Coronary artery (tissue), 2 donors: ENCODE measurements around the gene DDX39A.
A peak's percentile ranks its signal among the peaks of the same experiment; 100 is the strongest.

Source experiments
- DNase-seq: peaks from one replicate; pipeline ENCODE4 v3.0.0-alpha.2; 2017; ENCODE audit warnings: low spot score
- H3K27ac ChIP-seq, 2 donors: fragments of 200-600 bp; sonication (generic); one replicate each; pipeline ENCODE4 v1.5.1; 2016 to 2019
- H3K4me3 ChIP-seq: fragments of 200-600 bp; sonication (generic); 2 replicates; pipeline ENCODE4 v1.5.1; 2016; ENCODE audit warnings: mild to moderate bottlenecking, moderate library complexity
- TF ChIP-seq, protein P1 (sequence below): fragments of 200-600 bp; sonication (generic); IDR thresholded peaks from one replicate; pipeline ENCODE4 v1.5.1; 2019; ENCODE audit warnings: antibody characterized with exemption

Gene DDX39A

DNA sequence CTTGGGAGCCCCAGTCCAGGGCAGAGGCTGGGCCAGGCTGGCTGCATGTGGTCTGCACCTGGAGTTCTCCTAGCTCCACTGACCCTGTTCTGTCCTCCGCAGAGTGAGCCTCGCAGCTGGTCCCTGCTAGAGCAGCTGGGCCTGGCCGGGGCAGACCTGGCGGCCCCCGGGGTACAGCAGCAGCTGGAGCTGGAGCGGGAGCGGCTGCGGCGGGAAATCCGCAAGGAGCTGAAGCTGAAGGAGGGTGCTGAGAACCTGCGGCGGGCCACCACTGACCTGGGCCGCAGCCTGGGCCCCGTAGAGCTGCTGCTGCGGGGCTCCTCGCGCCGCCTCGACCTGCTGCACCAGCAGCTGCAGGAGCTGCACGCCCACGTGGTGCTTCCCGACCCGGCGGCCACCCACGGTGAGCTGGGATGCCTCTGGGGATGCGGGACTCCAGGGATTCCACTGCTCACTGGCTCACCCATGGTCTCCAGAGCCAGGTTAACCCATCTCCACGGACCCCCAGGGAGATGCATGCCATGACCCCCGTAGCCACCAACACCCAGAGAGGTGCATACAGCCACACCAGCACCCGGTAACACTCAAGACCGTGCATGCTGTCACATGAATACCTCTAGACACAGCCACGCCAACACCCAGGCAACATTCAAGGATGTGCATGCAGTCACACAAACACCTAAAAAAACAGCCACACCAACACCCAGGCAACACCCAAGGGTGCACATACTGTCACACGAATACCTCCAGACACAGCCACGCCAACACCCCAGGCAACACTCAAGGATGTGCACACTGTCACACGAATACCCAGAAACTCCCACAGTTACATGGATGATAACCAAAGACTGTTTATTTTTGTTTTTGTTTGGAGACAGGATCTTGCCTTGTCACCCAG lies 22.1 kb upstream of the DDX39A start:
- H3K4me3 ChIP-seq, result no peak overlapping the region
- DNase-seq, result no peak
- TF ChIP-seq, protein P1, sequence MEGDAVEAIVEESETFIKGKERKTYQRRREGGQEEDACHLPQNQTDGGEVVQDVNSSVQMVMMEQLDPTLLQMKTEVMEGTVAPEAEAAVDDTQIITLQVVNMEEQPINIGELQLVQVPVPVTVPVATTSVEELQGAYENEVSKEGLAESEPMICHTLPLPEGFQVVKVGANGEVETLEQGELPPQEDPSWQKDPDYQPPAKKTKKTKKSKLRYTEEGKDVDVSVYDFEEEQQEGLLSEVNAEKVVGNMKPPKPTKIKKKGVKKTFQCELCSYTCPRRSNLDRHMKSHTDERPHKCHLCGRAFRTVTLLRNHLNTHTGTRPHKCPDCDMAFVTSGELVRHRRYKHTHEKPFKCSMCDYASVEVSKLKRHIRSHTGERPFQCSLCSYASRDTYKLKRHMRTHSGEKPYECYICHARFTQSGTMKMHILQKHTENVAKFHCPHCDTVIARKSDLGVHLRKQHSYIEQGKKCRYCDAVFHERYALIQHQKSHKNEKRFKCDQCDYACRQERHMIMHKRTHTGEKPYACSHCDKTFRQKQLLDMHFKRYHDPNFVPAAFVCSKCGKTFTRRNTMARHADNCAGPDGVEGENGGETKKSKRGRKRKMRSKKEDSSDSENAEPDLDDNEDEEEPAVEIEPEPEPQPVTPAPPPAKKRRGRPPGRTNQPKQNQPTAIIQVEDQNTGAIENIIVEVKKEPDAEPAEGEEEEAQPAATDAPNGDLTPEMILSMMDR, result no peak
- H3K27ac ChIP-seq, result no peak overlapping the region

DNA sequence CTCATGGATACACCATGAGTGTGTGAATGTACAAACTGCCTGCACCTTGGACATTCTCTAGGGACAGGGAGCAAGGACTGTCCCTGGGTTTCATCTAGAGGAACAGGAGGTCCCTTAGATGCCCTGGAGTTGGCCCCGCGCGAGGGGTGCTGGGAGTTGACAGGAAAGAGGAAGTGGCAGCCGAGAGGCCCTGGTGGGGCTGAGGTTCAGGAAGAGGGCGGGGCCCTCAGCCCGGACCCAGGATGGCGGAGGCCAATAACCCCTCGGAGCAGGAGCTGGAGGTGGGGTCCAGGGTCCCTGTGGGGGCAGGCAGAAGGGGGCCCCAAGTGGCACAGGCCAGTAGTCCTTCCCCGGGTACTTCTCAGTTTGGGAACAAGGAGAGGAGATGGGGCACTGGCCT lies 20.9 kb upstream of the DDX39A start:
- TF ChIP-seq, protein P1, result no peak
- DNase-seq, result no peak
- peak overlapping the region; percentile 53 for H3K4me3 ChIP-seq
- H3K27ac ChIP-seq, result peak overlapping the region in 1 of 2 donors; percentile 62

DNA sequence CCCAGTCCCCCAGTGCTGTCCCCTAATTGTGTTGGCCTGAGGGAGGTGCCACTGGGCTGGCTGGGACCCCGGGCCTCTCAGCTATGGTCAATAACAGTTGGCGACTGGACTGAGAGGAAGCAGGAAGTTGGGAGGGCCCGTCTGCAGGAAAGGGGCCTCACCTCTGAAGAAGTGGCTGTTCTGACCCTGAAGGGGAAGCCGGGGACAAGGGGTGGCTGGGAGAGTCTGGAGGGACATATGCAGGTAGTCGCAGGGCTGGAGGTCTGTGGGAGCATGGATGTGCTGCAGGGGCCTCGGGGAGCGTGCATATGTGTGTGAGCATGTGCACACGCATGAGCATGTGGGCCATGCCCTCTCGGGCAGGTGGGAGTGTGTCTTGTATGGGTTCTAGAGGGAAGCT lies 19.9 kb upstream of the DDX39A start:
- Histone ChIP-seq H3K4me3 (no peak overlapping the region), H3K27ac (no peak overlapping the region)
- no peak for DNase-seq
- TF ChIP-seq, protein P1, result no peak

DNA sequence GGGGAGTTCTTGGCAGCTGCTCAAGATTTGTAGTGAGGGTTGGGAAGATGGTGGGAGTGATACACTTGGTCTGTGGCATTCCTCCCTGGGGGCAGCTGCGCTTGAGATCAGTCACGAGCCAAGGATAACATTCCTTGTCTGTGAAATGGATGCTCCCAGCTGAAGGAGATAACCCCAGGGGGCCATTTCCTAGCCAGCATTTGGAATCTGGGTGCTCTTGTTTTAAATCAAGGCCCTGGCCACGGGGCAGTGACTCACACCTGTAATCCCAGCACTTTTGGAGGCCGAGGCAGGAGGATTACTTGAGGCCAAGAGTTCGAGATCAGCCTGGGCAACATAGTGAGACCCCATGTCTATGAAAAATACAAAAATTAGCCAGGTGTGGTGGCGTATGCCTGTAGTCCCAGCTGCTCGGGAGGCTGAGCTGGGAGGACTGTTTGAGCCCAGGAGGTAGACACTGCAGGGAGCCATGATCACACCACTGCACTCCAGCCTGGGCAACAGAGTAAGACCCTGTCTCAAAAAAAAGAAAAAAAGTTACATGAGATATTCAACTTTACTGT lies 18.5 kb upstream of the DDX39A start:
- H3K4me3 ChIP-seq, result no peak overlapping the region
- TF ChIP-seq, protein P1, result no peak
- no peak overlapping the region for H3K27ac ChIP-seq
- DNase-seq, result no peak

DNA sequence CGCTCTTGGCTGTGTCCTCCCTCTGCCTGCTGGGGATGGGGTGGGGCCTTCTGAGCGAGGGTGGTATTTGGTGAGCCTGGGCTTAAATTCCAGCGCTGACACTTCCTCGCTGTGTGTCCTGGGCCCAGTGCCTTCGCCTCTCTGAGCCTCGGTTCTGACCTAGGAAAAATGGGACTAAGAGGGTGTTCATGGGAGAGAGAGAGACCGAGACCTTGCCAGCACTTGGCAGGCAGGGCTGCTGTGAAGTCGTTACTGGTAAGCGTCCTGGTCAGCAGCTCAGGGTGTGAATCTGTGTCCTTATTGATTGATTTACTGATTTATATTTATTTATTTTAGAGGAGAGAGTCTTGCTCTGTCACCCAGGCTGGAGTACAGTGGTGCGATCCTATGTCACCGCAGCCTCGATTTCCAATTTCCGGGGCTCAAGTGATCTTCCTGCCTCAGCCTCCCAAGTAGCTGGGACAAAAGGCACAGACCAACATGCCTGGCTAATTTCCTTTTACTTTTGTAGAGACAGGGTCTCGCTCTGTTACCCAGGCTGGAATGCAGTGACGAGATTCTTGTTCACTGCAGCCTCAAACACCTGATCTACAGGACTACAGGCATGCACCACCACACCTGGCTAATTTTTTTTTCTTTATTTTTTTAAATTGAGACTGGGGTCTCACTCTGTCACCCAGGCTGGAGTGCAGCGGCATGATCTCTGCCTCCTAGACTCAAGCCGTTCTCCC lies 16.3 kb upstream of the DDX39A start:
- Histone ChIP-seq H3K4me3 (peak overlapping the region; percentile 79), H3K27ac (peak overlapping the region; percentile 66 to 89)
- DNase-seq, result no peak
- TF ChIP-seq, protein P1, result no peak

DNA sequence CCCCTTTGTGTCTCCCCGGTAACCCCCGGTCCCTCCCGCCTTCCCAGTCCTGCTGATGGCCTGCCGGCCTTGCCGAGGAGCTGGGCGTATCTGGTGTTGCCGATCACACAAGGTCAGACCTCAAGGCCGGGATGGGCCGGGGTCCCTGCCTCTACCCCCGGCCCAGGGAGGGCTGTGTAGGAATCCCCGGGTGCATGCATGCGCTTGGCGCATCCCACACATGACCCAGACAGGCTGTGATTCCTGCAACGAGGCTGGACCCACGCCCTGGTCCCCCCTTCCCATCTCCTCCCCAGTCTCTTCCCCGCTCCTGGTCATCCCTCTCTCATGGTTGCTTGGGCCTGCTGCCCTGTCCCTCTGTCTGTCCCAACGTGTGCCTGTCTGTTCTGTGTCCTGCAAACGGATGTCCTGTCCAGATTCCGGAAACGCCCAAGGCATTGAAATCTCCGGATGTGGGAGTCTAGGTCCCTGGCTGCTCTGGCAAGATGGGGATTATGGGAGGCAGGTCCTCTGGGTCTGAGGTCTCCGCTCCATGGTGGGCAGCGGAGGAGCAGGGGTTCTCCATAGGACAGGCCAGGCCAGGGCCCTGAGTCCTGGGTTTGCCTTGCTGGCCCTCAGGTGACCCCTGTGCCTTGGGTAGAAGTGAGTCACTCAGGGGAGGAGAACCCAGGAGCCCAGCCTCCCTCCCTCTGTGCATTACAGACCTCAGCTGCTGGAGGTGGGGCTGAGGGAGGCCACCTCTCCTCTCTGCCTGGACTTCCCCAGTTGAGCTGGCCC lies 15.6 kb upstream of the DDX39A start:
- DNase-seq, result peak; percentile 88
- Histone ChIP-seq H3K4me3 (peak overlapping the region; percentile 79), H3K27ac (peak overlapping the region; percentile 66 to 89)
- TF ChIP-seq, protein P1, result no peak
